HL-60 (cell line): ENCODE results near the gene REM1.

Source experiments
- DNase-seq, 2 experiments: peaks; one replicate each; pipeline ENCODE4 v3.0.0-alpha.2; 2010 to 2020; ENCODE audit warnings: low read depth in 1 of 2, low spot score in 1 of 2
- H3K27ac ChIP-seq: fragments of 250-450 bp; sonication (Bioruptor Pico); replicated peaks from 2 replicates; pipeline ENCODE4 v1.5.1; 2020; ENCODE audit warnings: mild to moderate bottlenecking, moderate library complexity
- H3K27me3 ChIP-seq: fragments of 250-450 bp; sonication (Bioruptor Pico); 2 replicates; pipeline ENCODE4 v1.5.1; 2021; ENCODE audit warnings: mild to moderate bottlenecking, moderate library complexity; ENCODE audit not compliant: insufficient read depth, poor library complexity, severe bottlenecking
- H3K4me3 ChIP-seq: replicated peaks from 2 replicates; pipeline ENCODE4 v1.5.1; 2011; ENCODE audit warnings: mild to moderate bottlenecking, control low read depth, low read length; ENCODE audit not compliant: insufficient read depth
- CTCF ChIP-seq: IDR thresholded peaks from one replicate; pipeline ENCODE4 v1.5.1; 2011; ENCODE audit warnings: low read length, control low read depth, inconsistent platforms; ENCODE audit not compliant: insufficient read depth
- GABPA ChIP-seq: IDR thresholded peaks from 2 replicates; pipeline ENCODE4 v1.6.1; 2012; ENCODE audit warnings: low read depth
- POLR2AphosphoS5 ChIP-seq: IDR thresholded peaks from 2 replicates; pipeline ENCODE4 v1.6.1; 2012; ENCODE audit warnings: low read depth
- REST ChIP-seq: IDR thresholded peaks from 2 replicates; pipeline ENCODE4 v1.6.1; 2012; ENCODE audit warnings: low read depth; ENCODE audit not compliant: insufficient replicate concordance
- SPI1 ChIP-seq: IDR thresholded peaks from 2 replicates; pipeline ENCODE4 v1.6.1; 2012; ENCODE audit warnings: low read depth, mild to moderate bottlenecking, borderline replicate concordance

The REM1 gene

GRCh38 chr20:31475472-31476293 lies 595 bp downstream of the REM1 start:
- H3K4me3 ChIP-seq: no peak overlapping the region
- no peak overlapping the region for H3K27ac ChIP-seq
- H3K27me3 ChIP-seq: peaks cover 19% of the 10 kb centered on the region
- DNase-seq: no peak
- TF ChIP-seq SPI1 (no peak), GABPA (no peak), POLR2AphosphoS5 (no peak), CTCF (no peak), REST (no peak)

GRCh38 chr20:31476294-31476585 lies 1.2 kb downstream of the REM1 start:
- TF ChIP-seq GABPA: no peak
- no peak for TF ChIP-seq POLR2AphosphoS5
- no peak for TF ChIP-seq SPI1
- TF ChIP-seq CTCF: no peak
- no peak for TF ChIP-seq REST
- Histone ChIP-seq H3K27ac (no peak overlapping the region), H3K4me3 (no peak overlapping the region), H3K27me3 (peaks cover 19% of the 10 kb centered on the region)
- DNase-seq: no peak

GRCh38 chr20:31476643-31477215 lies 1.6 kb downstream of the REM1 start:
- DNase-seq: no peak
- no peak for TF ChIP-seq POLR2AphosphoS5
- no peak for TF ChIP-seq SPI1
- TF ChIP-seq CTCF: no peak
- TF ChIP-seq GABPA: no peak
- TF ChIP-seq REST: no peak
- no peak overlapping the region for H3K27ac ChIP-seq
- peaks cover 19% of the 10 kb centered on the region for H3K27me3 ChIP-seq
- no peak overlapping the region for H3K4me3 ChIP-seq
